ENCODE results near the gene LHX3. TPM values are rescaled to one million over a fixed set of nuclear protein-coding genes. Genes with fewer than 3 reads are reported as not detected.
"Not testable (repeated sequence)": the region's sequence is repeated elsewhere in the genome, so short reads cannot be mapped to it uniquely, and the experiment has no call there.

LHX3 gene
- total RNA-seq, 1 donor from 2014 or later, result not detected

- Mint-ChIP-seq H3K36me3 (ENCODE audit: low read depth) (peaks cover 15% of the 10 kb centered on the region), H3K4me1 (peaks cover 26% of the 10 kb centered on the region)
- DNase-seq; H3K9me3 Mint-ChIP-seq; H3K27me3 Mint-ChIP-seq; intact Hi-C loops (cut with micrococcal nuclease); H3K27ac Mint-ChIP-seq; H3K4me3 Mint-ChIP-seq: not testable (repeated sequence)
Measured at GRCh38 chr9:136236471-136237410, 31.8 kb upstream of the LHX3 start.

DNA sequence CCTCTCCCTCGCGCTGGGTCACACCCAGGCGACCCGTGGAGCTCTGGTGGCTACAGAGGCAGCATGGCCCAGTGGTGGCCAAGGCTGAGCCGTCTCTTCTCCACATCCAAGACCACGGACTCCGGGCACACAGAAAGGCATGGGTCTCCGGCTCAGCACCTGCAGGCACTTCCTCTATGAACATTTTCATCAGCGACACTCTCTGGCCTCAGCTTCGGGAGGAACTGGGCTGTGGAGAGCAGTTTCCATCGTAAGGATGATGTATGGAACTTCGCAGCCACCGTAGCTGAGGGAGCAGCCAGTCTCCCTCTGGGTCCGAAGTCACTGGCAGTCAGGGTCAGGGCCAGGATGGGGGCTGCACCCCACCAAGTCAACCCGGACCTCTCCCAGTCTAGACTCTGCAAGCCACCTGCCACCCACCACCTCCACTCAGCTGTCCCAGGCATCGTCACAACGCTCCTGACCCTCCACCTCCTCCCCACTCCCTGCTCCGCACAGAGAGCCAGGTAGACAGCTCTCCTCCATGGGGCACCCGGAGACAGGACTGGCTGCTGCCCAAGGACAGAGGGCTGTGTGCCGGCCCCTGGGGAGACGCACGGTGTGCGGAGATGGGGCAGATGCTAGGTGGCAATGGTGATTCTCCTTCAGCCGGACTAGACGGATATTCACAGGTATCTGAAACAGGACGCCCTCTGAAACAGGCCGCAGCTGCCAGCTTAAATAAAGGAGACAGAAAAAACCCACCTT is 31.0 kb upstream of the LHX3 start:
- Mint-ChIP-seq H3K27ac (no peak overlapping the region), H3K27me3 (no peaks in the 10 kb centered on the region), H3K36me3 (ENCODE audit: low read depth) (peaks cover 15% of the 10 kb centered on the region), H3K9me3 (no peaks in the 10 kb centered on the region), H3K4me1 (peaks cover 30% of the 10 kb centered on the region), H3K4me3 (no peak overlapping the region)
- DNase-seq, result no peak
- intact Hi-C loops (cut with micrococcal nuclease), result no loop called here

GRCh38 chr9:136235171-136235570 is 30.2 kb upstream of the LHX3 start:
- peaks cover 33% of the 10 kb centered on the region for H3K4me1 Mint-ChIP-seq
- DNase-seq, result no peak
- H3K9me3 Mint-ChIP-seq, result no peaks in the 10 kb centered on the region
- no peak overlapping the region for H3K27ac Mint-ChIP-seq
- no peaks in the 10 kb centered on the region for H3K27me3 Mint-ChIP-seq
- H3K4me3 Mint-ChIP-seq, result no peak overlapping the region
- intact Hi-C loops (cut with micrococcal nuclease), result no loop called here
- peaks cover 15% of the 10 kb centered on the region for H3K36me3 Mint-ChIP-seq (ENCODE audit: low read depth)

- no peaks in the 10 kb centered on the region for H3K27me3 Mint-ChIP-seq
- DNase-seq, result no peak
- peaks cover 35% of the 10 kb centered on the region for H3K4me1 Mint-ChIP-seq
- no peak overlapping the region for H3K4me3 Mint-ChIP-seq
- H3K9me3 Mint-ChIP-seq, result no peaks in the 10 kb centered on the region
- peak overlapping the region; percentile 42 for H3K27ac Mint-ChIP-seq
- intact Hi-C loops (cut with micrococcal nuclease), result no loop called here
- H3K36me3 Mint-ChIP-seq (ENCODE audit: low read depth), result peaks cover 15% of the 10 kb centered on the region
Measured at GRCh38 chr9:136234597-136234996, 29.7 kb upstream of the LHX3 start.

DNA sequence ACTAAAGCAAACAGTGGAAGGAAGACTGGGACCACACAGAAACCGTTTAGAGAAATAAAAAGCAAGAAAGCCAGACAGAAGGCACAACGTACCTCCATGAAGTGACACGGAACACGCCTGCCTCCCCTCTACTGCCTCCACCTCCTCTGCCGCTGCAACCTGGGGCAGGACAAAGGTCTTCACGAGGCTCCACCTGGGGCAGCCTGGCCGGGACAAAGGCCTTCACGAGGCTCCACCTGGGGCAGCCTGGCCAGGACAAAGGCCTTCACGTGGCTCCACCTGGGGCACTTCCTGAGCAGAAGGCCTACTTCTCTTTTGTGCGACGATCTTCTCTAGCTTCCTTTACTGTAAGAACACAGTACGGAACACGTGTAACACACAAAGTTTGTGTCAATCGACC is 28.9 kb upstream of the LHX3 start:
- Mint-ChIP-seq H3K4me3 (no peak overlapping the region), H3K36me3 (ENCODE audit: low read depth) (peaks cover 15% of the 10 kb centered on the region), H3K27ac (peak overlapping the region; percentile 48), H3K4me1 (peaks cover 33% of the 10 kb centered on the region), H3K27me3 (no peaks in the 10 kb centered on the region), H3K9me3 (no peaks in the 10 kb centered on the region)
- DNase-seq, result no peak
- intact Hi-C loops (cut with micrococcal nuclease), result no loop called here

DNA sequence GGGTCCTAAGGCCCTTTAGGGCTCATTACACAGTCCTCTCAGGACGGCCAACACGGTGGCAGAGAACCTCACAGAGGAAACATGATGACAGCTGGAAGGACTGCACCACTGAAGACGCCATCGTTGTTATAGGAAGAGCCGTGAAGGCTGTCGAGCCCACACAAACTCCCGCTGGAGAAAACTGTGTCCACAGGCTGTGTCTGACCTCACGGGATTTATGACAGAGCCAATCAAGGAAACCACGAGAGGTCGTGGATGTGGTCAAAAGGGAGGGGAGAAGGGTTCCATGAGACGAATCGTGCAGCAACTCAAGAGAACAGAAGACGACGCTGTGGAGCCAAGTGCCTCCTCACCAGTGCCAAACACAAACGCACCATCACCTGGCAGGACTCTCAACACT is 28.5 kb upstream of the LHX3 start:
- Mint-ChIP-seq H3K27ac (peak overlapping the region; percentile 48), H3K36me3 (ENCODE audit: low read depth) (peaks cover 15% of the 10 kb centered on the region), H3K4me3 (peak overlapping the region; percentile 5), H3K27me3 (no peaks in the 10 kb centered on the region), H3K4me1 (peaks cover 34% of the 10 kb centered on the region), H3K9me3 (no peaks in the 10 kb centered on the region)
- intact Hi-C loops (cut with micrococcal nuclease), result no loop called here
- no peak for DNase-seq

GRCh38 chr9:136232969-136233368 is 28.0 kb upstream of the LHX3 start:
- Mint-ChIP-seq H3K27me3 (no peaks in the 10 kb centered on the region), H3K4me3 (no peak overlapping the region), H3K27ac (peak overlapping the region; percentile 48), H3K9me3 (no peaks in the 10 kb centered on the region), H3K36me3 (ENCODE audit: low read depth) (peaks cover 15% of the 10 kb centered on the region), H3K4me1 (peaks cover 36% of the 10 kb centered on the region)
- DNase-seq, result no peak
- intact Hi-C loops (cut with micrococcal nuclease), result loop anchor here (1.0 kb wide), 1 partner anchor 11 kb away; no protein-coding TSS in a partner anchor

- H3K27ac Mint-ChIP-seq, result peak overlapping the region; percentile 89
- peaks cover 34% of the 10 kb centered on the region for H3K4me1 Mint-ChIP-seq
- H3K9me3 Mint-ChIP-seq, result no peaks in the 10 kb centered on the region
- H3K4me3 Mint-ChIP-seq, result peak overlapping the region; percentile 70
- H3K36me3 Mint-ChIP-seq (ENCODE audit: low read depth), result peaks cover 15% of the 10 kb centered on the region
- no peaks in the 10 kb centered on the region for H3K27me3 Mint-ChIP-seq
- DNase-seq, result peak; percentile 86
- intact Hi-C loops (cut with micrococcal nuclease), result loop anchor here (1.0 kb wide), 1 partner anchor 13 kb away; no protein-coding TSS in a partner anchor
Measured at GRCh38 chr9:136231478-136232297, 26.8 kb upstream of the LHX3 start.

- Mint-ChIP-seq H3K27me3 (no peaks in the 10 kb centered on the region), H3K36me3 (ENCODE audit: low read depth) (peaks cover 15% of the 10 kb centered on the region), H3K4me1 (peaks cover 34% of the 10 kb centered on the region), H3K4me3 (no peak overlapping the region), H3K27ac (peak overlapping the region; percentile 40), H3K9me3 (no peaks in the 10 kb centered on the region)
- DNase-seq, result no peak
- intact Hi-C loops (cut with micrococcal nuclease), result no loop called here
Measured at GRCh38 chr9:136230773-136231172, 25.8 kb upstream of the LHX3 start.

DNA sequence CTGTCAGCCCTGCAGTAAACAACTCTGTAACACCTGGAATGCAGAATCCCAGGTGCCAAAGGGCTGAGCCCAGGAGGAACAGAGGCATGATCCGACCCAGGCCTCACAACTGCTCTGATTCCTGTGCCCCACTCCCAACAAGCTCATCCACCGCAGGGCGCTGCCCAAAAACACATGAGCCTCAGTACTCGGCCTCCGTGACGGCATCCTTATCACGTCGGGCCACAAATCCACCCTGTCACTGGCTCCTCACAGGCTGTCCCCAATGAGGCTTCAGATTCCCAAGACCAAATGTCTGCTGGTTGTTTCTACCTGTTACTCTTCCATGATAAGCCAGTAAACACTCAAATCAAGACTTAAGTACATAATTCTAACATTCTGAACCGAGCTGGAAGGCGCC is 25.4 kb upstream of the LHX3 start:
- peaks cover 34% of the 10 kb centered on the region for H3K4me1 Mint-ChIP-seq

DNA sequence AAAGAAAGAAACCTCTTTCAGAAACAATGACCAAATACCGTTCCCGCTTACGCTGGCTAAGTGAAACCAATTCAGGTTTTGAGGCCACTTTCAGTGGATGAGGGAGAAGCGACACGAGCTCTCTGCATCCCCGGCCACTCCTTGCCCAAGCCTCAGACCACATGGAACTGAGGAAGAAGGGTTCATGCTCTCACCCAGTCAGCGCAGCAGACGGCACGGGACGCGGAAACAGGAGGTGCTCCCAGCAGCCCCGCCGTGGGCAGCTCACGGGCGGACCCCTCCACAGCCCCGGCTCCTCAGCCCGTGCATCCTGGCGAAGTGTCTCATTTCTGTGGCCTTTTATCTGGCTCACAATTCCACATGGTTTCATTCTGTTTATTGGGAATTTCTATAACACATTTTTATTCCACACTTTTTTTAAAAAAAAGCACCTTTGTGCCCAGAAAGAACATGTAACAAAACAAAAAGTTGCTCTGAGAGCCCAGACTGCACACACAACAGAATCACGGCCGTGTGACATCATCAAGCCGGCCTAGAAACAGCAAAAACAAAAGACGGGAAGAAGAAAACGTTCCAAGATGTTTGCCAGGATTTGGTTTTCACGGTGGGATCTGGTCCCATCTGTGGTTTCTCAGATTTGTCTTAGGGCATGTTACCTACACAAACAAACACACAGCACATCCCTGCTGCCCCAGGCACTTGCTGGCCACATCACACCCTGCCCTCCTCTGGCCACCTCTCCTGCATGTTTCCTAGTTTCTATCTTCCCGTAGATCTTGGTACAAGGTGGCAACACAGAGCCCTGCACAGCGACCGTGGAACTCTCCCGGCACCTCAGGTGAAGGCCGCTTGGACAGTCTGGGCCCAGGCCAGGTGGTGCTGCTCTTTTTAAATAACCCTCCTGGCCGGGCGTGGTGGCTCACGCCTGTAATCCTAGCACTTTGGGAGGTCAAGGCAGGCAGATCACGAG is 24.5 kb upstream of the LHX3 start:
- DNase-seq, result no peak
- Mint-ChIP-seq H3K36me3 (ENCODE audit: low read depth) (peaks cover 15% of the 10 kb centered on the region), H3K4me1 (peaks cover 34% of the 10 kb centered on the region), H3K27me3 (no peaks in the 10 kb centered on the region), H3K9me3 (no peaks in the 10 kb centered on the region), H3K27ac (no peak overlapping the region), H3K4me3 (no peak overlapping the region)
- intact Hi-C loops (cut with micrococcal nuclease), result no loop called here

More for the DNA sequence above, 25.4 kb upstream of the LHX3 start:
- peaks cover 16% of the 10 kb centered on the region for H3K36me3 Mint-ChIP-seq (ENCODE audit: low read depth)
- intact Hi-C loops (cut with micrococcal nuclease), result no loop called here
- no peaks in the 10 kb centered on the region for H3K27me3 Mint-ChIP-seq
- H3K9me3 Mint-ChIP-seq, result no peaks in the 10 kb centered on the region
- no peak for DNase-seq
- no peak overlapping the region for H3K4me3 Mint-ChIP-seq
- no peak overlapping the region for H3K27ac Mint-ChIP-seq

- Mint-ChIP-seq H3K4me3 (no peak overlapping the region), H3K9me3 (no peaks in the 10 kb centered on the region), H3K36me3 (ENCODE audit: low read depth) (peaks cover 20% of the 10 kb centered on the region), H3K27me3 (no peaks in the 10 kb centered on the region), H3K27ac (no peak overlapping the region), H3K4me1 (peaks cover 24% of the 10 kb centered on the region)
- intact Hi-C loops (cut with micrococcal nuclease), result no loop called here
- DNase-seq, result no peak
Measured at GRCh38 chr9:136228107-136228875, 23.4 kb upstream of the LHX3 start.

Data from activated CD4-positive, alpha-beta T cell treated with anti-CD3 and anti-CD28 coated beads, Interleukin-2, amount 10 ng/mL, durations not matched to agents 24 days and 14 days (primary cell).